Naive thymus-derived CD8-positive, alpha-beta T cell (primary cell): ENCODE measurements around the gene KMT2A. TPM values are rescaled to one million over a fixed set of nuclear protein-coding genes. Genes with fewer than 3 reads are reported as not detected.
A peak's percentile ranks its signal among the peaks of the same experiment; 100 is the strongest.

Experiments used
- ATAC-seq, 2 donors: fragments of 150-1000 bp; cut with Tn5 transposase in 1 of 2; sonication (Bioruptor Pico), chemical (Tn5 transposase) in 1 of 2; 1 replicate in 1 of 2; 2 replicates in 1 of 2; pipeline ENCODE4 v1.10.0; 2021; ENCODE audit warnings: mild to moderate bottlenecking in 2 of 2, moderate library complexity in 2 of 2
- POLR2A ChIA-PET: fragments of 350-600 bp; sonication (Branson Sonifier 250); formaldehyde crosslinking; loops from one replicate; lab custom pipeline; 2021; ENCODE audit warnings: antibody characterized with exemption; lab: Charles Lee
- DNase-seq, 10 donors: peaks; one replicate each; pipeline versions ENCODE4 v3.0.0 to v3.0.0-alpha.2; 2020 to 2022
- H3K27ac Mint-ChIP-seq, 10 donors: one replicate each; pipeline ENCODE4 v1.8.0; 2020 to 2022; ENCODE audit warnings: mild to moderate bottlenecking in 10 of 10, mixed read lengths in 10 of 10, moderate library complexity in 4 of 10, inconsistent platforms in 1 of 10
- H3K27me3 Mint-ChIP-seq, 5 donors: one replicate each; pipeline ENCODE4 v1.8.0; 2021 to 2022; ENCODE audit warnings: mixed read lengths in 5 of 5
- H3K36me3 Mint-ChIP-seq, 3 donors: one replicate each; pipeline ENCODE4 v1.8.0; 2020 to 2022; ENCODE audit warnings: mixed read lengths in 3 of 3, mild to moderate bottlenecking in 2 of 3, inconsistent platforms in 1 of 3
- H3K4me1 Mint-ChIP-seq, 4 donors: one replicate each; pipeline ENCODE4 v1.8.0; 2021 to 2022; ENCODE audit warnings: mixed read lengths in 4 of 4
- H3K4me3 Mint-ChIP-seq, 10 donors: one replicate each; pipeline ENCODE4 v1.8.0; 2020 to 2022; ENCODE audit warnings: mild to moderate bottlenecking in 10 of 10, mixed read lengths in 10 of 10, moderate library complexity in 6 of 10, inconsistent platforms in 1 of 10
- H3K9me3 Mint-ChIP-seq, 9 donors: one replicate each; pipeline ENCODE4 v1.8.0; 2020 to 2022; ENCODE audit warnings: mixed read lengths in 9 of 9, mild to moderate bottlenecking in 3 of 9, inconsistent platforms in 1 of 9, moderate library complexity in 1 of 9
- polyA plus RNA-seq, 3 donors: library from polyadenylated mRNA; unstranded; fragments of 300-500 nt; fragmentation: Illumina TruSeq; gene quantifications; one replicate each; pipeline ENCODE4 v1.2.3, GENCODE V29; 2021
- total RNA-seq, 8 experiments: library from RNA in 2 of 8; stranded (reverse) in 2 of 8; gene quantifications; one replicate each; pipeline ENCODE4 v1.2.3 and lab custom pipeline; 2021 to 2026

The KMT2A gene
- total and polyA plus RNA-seq, 5 experiments from 2014 or later = 16.9 to 161 (median 30.5) TPM

DNA sequence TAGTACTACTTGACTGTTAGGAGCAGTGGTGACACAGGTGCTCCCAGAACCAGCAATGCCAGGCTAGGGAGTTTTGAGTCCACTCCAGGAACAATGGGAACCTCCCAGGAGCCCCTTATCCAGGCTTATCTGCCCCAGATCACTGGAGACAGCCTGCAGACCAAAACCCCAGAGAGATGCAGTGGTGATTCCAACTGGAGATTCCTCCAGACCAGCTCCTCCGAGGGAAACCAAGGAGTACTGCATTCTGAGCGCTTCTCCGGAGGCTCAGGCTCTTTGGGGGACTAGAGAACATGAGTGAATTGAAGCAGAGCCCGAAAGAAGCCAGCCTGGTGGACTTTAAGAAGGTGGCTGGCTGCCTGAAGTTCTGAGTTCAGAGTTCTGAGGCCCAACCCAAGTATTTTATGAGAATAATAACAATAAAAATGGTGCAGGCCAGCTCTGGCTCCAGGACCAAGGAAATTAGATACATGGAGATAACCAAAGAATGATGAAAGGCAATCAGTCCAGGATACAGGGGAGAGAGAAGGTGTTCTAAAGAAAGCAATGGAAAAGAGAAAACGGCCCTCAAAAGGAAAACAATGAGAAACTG, 93.4 kb downstream of the KMT2A start:
- peak overlapping the region; percentile 83 to 99 (median 91) for H3K4me3 Mint-ChIP-seq
- peak overlapping the region; percentile 44 to 92 (median 88) for H3K27ac Mint-ChIP-seq

GRCh38 chr11:118530180-118530682, 93.9 kb downstream of the KMT2A start:
- Mint-ChIP-seq H3K27me3 (no peaks in the 10 kb centered on the region), H3K4me1 (peaks cover 24 to 49% (median 37%) of the 10 kb centered on the region in 4 donors), H3K36me3 (peaks cover 0 to 13% (median 0%) of the 10 kb centered on the region in 3 donors), H3K4me3 (peak overlapping the region; percentile 83 to 99 (median 91)), H3K27ac (peak overlapping the region; percentile 70 to 92 (median 88)), H3K9me3 (no peaks in the 10 kb centered on the region)
- ATAC-seq = no peak
- DNase-seq = no peak
- POLR2A ChIA-PET = interaction anchor here (1.0 to 1.4 kb wide), 2 partner anchors 42 to 131 kb away, joined by 3 to 5 read pairs; partner anchors contain the start of gene ARCN1

More for the DNA sequence above, 93.4 kb downstream of the KMT2A start:
- ATAC-seq (no peak), DNase-seq (no peak)
- Mint-ChIP-seq H3K27me3 (no peaks in the 10 kb centered on the region), H3K9me3 (no peaks in the 10 kb centered on the region), H3K36me3 (peaks cover 0 to 13% (median 0%) of the 10 kb centered on the region in 3 donors), H3K4me1 (peaks cover 25 to 53% (median 39%) of the 10 kb centered on the region in 4 donors)
- POLR2A ChIA-PET = interaction anchor here (0.6 to 1.4 kb wide), 2 partner anchors 29 to 130 kb away, joined by 3 to 4 read pairs; no protein-coding TSS in a partner anchor

DNA sequence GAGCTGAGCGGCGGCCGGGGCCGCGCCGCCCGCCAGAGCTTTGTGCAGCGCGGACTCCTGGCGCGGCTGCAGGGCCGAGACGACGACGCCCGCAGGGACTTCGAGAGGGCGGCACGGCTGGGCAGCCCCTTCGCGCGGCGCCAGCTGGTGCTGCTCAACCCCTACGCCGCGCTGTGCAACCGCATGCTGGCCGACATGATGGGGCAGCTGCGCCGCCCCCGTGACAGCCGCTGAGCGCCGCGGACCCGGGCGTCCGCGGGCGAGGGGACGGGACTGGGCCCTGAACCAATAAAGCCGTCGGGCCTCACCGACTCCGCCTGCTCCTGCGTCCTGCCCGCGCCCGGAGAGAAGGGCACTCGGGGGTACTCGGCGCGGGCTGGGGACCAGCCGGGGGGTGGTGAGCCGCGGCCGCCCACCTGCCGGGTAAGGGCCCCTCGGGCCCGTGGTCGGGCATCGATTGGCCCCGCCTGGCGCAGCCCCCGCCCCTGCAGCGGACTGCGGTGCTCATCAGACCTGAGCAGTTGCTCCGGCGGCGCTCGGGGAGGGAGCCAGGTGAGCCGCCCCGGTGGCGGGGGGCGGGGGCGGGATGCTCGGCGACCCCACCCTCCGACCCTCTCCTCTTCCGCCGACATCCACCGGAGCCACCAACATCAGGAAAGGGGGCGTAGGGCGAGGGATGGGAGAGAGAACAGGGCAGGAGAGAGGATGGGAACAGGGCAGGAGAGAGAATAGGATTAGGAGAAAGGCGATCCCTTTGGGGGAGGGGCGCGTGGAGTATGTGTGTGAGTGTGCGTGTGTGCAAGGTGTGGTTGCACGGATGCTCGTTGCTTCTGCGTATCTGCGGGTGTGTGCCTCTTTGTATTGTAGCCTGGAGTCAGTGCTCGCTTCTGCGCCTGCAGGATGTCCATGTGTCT, 94.6 kb downstream of the KMT2A start, which contains the start of gene TMEM25:
TMEM25 (plus strand) TSS at position 510 of the 914 bp plus-strand sequence. CDS start 610 bp downstream, outside the sequence.
- Mint-ChIP-seq H3K4me3 (peak within 1 kb of the TSS; percentile 87 to 99 (median 94)), H3K9me3 (no peaks in the 10 kb centered on the region), H3K36me3 (peaks cover 0 to 17% (median 0%) of the 10 kb centered on the region in 3 donors), H3K27ac (peak within 1 kb of the TSS; percentile 88 to 97 (median 95)), H3K27me3 (no peaks in the 10 kb centered on the region), H3K4me1 (peaks cover 24 to 49% (median 37%) of the 10 kb centered on the region in 4 donors)
- POLR2A ChIA-PET = interaction anchor here (0.9 to 1.4 kb wide), 3 partner anchors 41 to 132 kb away, joined by 3 to 5 read pairs (median 4); partner anchors contain the start of gene ARCN1
- DNase-seq (peak; percentile 62 to 84 (median 70)), ATAC-seq (peak; percentile 85)

DNA sequence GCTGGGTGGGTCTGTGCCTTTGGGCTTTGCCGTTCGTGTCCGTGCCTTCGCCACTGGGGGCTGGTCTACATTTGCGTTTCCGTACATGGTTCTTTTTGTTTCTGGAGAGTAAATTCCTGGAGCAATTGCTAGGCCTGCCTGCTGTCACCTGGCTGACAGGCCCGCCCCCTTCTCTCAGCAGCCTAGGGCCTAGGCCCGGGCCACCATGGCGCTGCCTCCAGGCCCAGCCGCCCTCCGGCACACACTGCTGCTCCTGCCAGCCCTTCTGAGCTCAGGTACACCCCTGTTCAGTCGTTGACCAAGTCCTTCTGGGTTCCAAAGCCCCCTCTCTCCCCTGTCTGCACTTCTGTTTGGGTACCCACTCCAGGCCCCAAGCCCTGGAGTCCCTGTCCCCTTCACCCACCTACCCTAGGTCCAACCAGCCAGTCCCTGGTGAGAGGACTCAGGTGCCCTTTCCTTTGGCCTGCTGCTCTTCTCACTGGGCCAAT, 95.3 kb downstream of the KMT2A start:
- Mint-ChIP-seq H3K4me3 (peak overlapping the region; percentile 87 to 99 (median 94)), H3K4me1 (peaks cover 24 to 49% (median 37%) of the 10 kb centered on the region in 4 donors), H3K9me3 (no peaks in the 10 kb centered on the region), H3K27ac (peak overlapping the region; percentile 86 to 97 (median 95)), H3K27me3 (no peaks in the 10 kb centered on the region), H3K36me3 (peaks cover 0 to 23% (median 0%) of the 10 kb centered on the region in 3 donors)
- DNase-seq (peak in 1 of 10 donors; percentile 3), ATAC-seq (peak; percentile 9 to 45)
- POLR2A ChIA-PET = interaction anchor here (0.9 kb wide), 1 partner anchor 133 kb away, joined by 4 read pairs; no protein-coding TSS in a partner anchor

DNA sequence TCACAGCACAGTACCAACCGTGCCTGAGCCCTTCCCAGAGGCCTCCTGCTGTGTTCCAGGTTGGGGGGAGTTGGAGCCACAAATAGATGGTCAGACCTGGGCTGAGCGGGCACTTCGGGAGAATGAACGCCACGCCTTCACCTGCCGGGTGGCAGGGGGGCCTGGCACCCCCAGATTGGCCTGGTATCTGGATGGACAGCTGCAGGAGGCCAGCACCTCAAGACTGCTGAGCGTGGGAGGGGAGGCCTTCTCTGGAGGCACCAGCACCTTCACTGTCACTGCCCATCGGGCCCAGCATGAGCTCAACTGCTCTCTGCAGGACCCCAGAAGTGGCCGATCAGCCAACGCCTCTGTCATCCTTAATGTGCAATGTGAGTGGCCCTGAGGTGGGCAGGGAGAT, 95.8 kb downstream of the KMT2A start:
- Mint-ChIP-seq H3K36me3 (peaks cover 0 to 22% (median 0%) of the 10 kb centered on the region in 3 donors), H3K4me1 (peaks cover 24 to 44% (median 34%) of the 10 kb centered on the region in 4 donors), H3K4me3 (peak overlapping the region; percentile 87 to 99 (median 94)), H3K9me3 (no peaks in the 10 kb centered on the region), H3K27me3 (no peaks in the 10 kb centered on the region), H3K27ac (peak overlapping the region in 9 of 10 donors; percentile 86 to 97 (median 95))
- ATAC-seq (no peak), DNase-seq (no peak)
- POLR2A ChIA-PET = interaction anchor here (0.9 kb wide), 1 partner anchor 134 kb away, joined by 4 read pairs; no protein-coding TSS in a partner anchor

- peak overlapping the region in 6 of 10 donors; percentile 5 to 99 (median 92) for H3K4me3 Mint-ChIP-seq
- peak overlapping the region in 2 of 10 donors; percentile 11 to 22 for H3K27ac Mint-ChIP-seq
- POLR2A ChIA-PET = interaction anchor here (0.6 kb wide), 1 partner anchor 39 kb away, joined by 3 read pairs; no protein-coding TSS in a partner anchor
- ATAC-seq (no peak), DNase-seq (no peak)
- H3K36me3 Mint-ChIP-seq = peaks cover 0 to 20% (median 0%) of the 10 kb centered on the region in 3 donors
- H3K9me3 Mint-ChIP-seq = no peaks in the 10 kb centered on the region
- H3K27me3 Mint-ChIP-seq = no peaks in the 10 kb centered on the region
- H3K4me1 Mint-ChIP-seq = peaks cover 17 to 36% (median 29%) of the 10 kb centered on the region in 4 donors
These were observed 96.8 kb downstream of the KMT2A start for GRCh38 chr11:118532852-118533768.

- ATAC-seq = no peak
- peak overlapping the region in 2 of 10 donors; percentile 14 to 44 for H3K27ac Mint-ChIP-seq
- H3K4me1 Mint-ChIP-seq = peaks cover 13 to 28% (median 25%) of the 10 kb centered on the region in 4 donors
- peak overlapping the region in 1 of 10 donors; percentile 45 for H3K4me3 Mint-ChIP-seq
- peaks cover 0 to 22% (median 0%) of the 10 kb centered on the region in 3 donors for H3K36me3 Mint-ChIP-seq
- no peaks in the 10 kb centered on the region for H3K9me3 Mint-ChIP-seq
- H3K27me3 Mint-ChIP-seq = no peaks in the 10 kb centered on the region
- POLR2A ChIA-PET = interaction anchor here (0.6 to 1.3 kb wide), 3 partner anchors 10 to 345 kb away, joined by 3 to 4 read pairs (median 3); no protein-coding TSS in a partner anchor
- no peak for DNase-seq
These were observed 97.8 kb downstream of the KMT2A start for GRCh38 chr11:118533769-118534729.

- peak overlapping the region in 2 of 10 donors; percentile 37 to 57 for H3K27ac Mint-ChIP-seq
- DNase-seq = no peak
- H3K9me3 Mint-ChIP-seq = no peaks in the 10 kb centered on the region
- POLR2A ChIA-PET = interaction anchor here (0.7 to 1.3 kb wide), 2 partner anchors 8 kb away, joined by 4 read pairs; partner anchors contain the start of gene TTC36
- peaks cover 9 to 16% (median 13%) of the 10 kb centered on the region in 4 donors for H3K4me1 Mint-ChIP-seq
- peaks cover 0 to 31% (median 0%) of the 10 kb centered on the region in 3 donors for H3K36me3 Mint-ChIP-seq
- no peak overlapping the region for H3K4me3 Mint-ChIP-seq
- no peak for ATAC-seq
- H3K27me3 Mint-ChIP-seq = no peaks in the 10 kb centered on the region
These were observed 99.0 kb downstream of the KMT2A start for GRCh38 chr11:118535261-118535660.

DNA sequence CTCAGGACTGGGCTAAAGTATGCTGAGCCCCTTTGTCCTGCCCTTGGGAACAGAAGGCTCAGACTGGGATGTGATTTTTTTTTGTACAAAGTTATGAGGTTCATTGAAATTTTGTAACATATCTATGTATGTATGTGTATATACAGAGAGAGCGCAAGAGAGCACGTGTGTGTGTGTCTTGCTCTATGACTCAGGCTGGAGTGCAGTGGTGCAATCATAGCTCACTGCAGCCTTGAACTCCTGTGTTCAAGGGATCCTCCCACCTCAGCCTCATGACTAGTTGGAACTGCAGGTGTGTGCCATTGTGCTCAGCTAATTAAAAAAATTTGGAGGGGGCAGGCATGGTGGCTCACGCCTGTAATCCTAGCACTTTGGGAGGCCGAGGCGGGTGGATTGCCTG, 100.4 kb downstream of the KMT2A start:
- DNase-seq (no peak), ATAC-seq (no peak)
- H3K36me3 Mint-ChIP-seq = peaks cover 0 to 41% (median 4%) of the 10 kb centered on the region in 3 donors
- peak overlapping the region in 1 of 10 donors; percentile 47 for H3K27ac Mint-ChIP-seq
- peaks cover 3 to 10% (median 6%) of the 10 kb centered on the region in 4 donors for H3K4me1 Mint-ChIP-seq
- H3K27me3 Mint-ChIP-seq = no peaks in the 10 kb centered on the region
- no peaks in the 10 kb centered on the region for H3K9me3 Mint-ChIP-seq
- H3K4me3 Mint-ChIP-seq = no peak overlapping the region
- POLR2A ChIA-PET = interaction anchor here (1.1 kb wide), 1 partner anchor 27 kb away, joined by 3 read pairs; no protein-coding TSS in a partner anchor
